Activated CD8-positive, alpha-beta memory T cell treated with anti-CD3 and anti-CD28 coated beads, Interleukin-2, amount 10 ng/mL, durations not matched to agents 7 days and 5 days (primary cell): Measurements from ENCODE around the gene RASA1. TPM values are rescaled to one million over a fixed set of nuclear protein-coding genes. Genes with fewer than 3 reads are reported as not detected.

Source experiments
- ATAC-seq: fragments of 150-1000 bp; cut with Tn5 transposase; one replicate; pipeline ENCODE4 v1.10.0; 2021; ENCODE audit warnings: moderate library complexity
- CTCF ChIA-PET: fragments of 350-600 bp; sonication (Branson Sonifier 250); formaldehyde crosslinking; loops from one replicate; lab custom pipeline; 2021; ENCODE audit warnings: antibody characterized with exemption; lab: Charles Lee
- DNase-seq: peaks from one replicate; pipeline ENCODE4 v3.0.0-alpha.2; 2020
- H3K27ac Mint-ChIP-seq: one replicate; pipeline ENCODE4 v1.8.0; 2021; ENCODE audit warnings: mild to moderate bottlenecking, mixed read lengths
- H3K27me3 Mint-ChIP-seq: one replicate; pipeline ENCODE4 v1.8.0; 2021; ENCODE audit warnings: mixed read lengths
- H3K36me3 Mint-ChIP-seq: one replicate; pipeline ENCODE4 v1.8.0; 2021; ENCODE audit warnings: mild to moderate bottlenecking, mixed read lengths
- H3K4me1 Mint-ChIP-seq: one replicate; pipeline ENCODE4 v1.8.0; 2021; ENCODE audit warnings: mixed read lengths
- H3K4me3 Mint-ChIP-seq: one replicate; pipeline ENCODE4 v1.8.0; 2021; ENCODE audit warnings: mild to moderate bottlenecking, moderate library complexity, mixed read lengths
- H3K9me3 Mint-ChIP-seq: one replicate; pipeline ENCODE4 v1.8.0; 2022; ENCODE audit warnings: low read depth, mixed read lengths
- total RNA-seq, 2 experiments: library from RNA; stranded (reverse); gene quantifications; one replicate each; pipeline ENCODE4 v1.2.3, GENCODE V29; 2021

The RASA1 gene
- total RNA-seq, 2 experiments from 2014 or later = 15.4 to 22.1 TPM

- Mint-ChIP-seq H3K36me3 (peaks cover 29% of the 10 kb centered on the region), H3K4me1 (peaks cover 4% of the 10 kb centered on the region), H3K4me3 (no peak overlapping the region), H3K27me3 (no peaks in the 10 kb centered on the region), H3K27ac (no peak overlapping the region), H3K9me3 (peaks cover 6% of the 10 kb centered on the region)
- DNase-seq (no peak), ATAC-seq (no peak)
- CTCF ChIA-PET = no interaction called here
Measured at GRCh38 chr5:87347841-87348240, 80.2 kb downstream of the RASA1 start.

- CTCF ChIA-PET = interaction anchor here (1.1 to 2.7 kb wide), 4 partner anchors 8 to 380 kb away, joined by 3 to 8 read pairs (median 5); partner anchors contain the start of gene RASA1
- DNase-seq = no peak
- no peak for ATAC-seq
- no peaks in the 10 kb centered on the region for H3K27me3 Mint-ChIP-seq
- H3K4me1 Mint-ChIP-seq = peaks cover 10% of the 10 kb centered on the region
- H3K4me3 Mint-ChIP-seq = no peak overlapping the region
- H3K9me3 Mint-ChIP-seq = no peaks in the 10 kb centered on the region
- no peak overlapping the region for H3K27ac Mint-ChIP-seq
- H3K36me3 Mint-ChIP-seq = peaks cover 33% of the 10 kb centered on the region
Measured at GRCh38 chr5:87354496-87354895, 86.8 kb downstream of the RASA1 start.

GRCh38 chr5:87359106-87359505 is 91.4 kb downstream of the RASA1 start:
- CTCF ChIA-PET = no interaction called here
- DNase-seq (no peak), ATAC-seq (no peak)
- Mint-ChIP-seq H3K36me3 (peaks cover 41% of the 10 kb centered on the region), H3K27ac (no peak overlapping the region), H3K4me3 (no peak overlapping the region), H3K27me3 (no peaks in the 10 kb centered on the region), H3K4me1 (peaks cover 15% of the 10 kb centered on the region), H3K9me3 (no peaks in the 10 kb centered on the region)

GRCh38 chr5:87360132-87360531 is 92.4 kb downstream of the RASA1 start:
- no peak overlapping the region for H3K4me3 Mint-ChIP-seq
- no peak for DNase-seq
- peaks cover 37% of the 10 kb centered on the region for H3K36me3 Mint-ChIP-seq
- no peak overlapping the region for H3K27ac Mint-ChIP-seq
- no peak for ATAC-seq
- no peaks in the 10 kb centered on the region for H3K9me3 Mint-ChIP-seq
- CTCF ChIA-PET = no interaction called here
- peaks cover 8% of the 10 kb centered on the region for H3K4me1 Mint-ChIP-seq
- no peaks in the 10 kb centered on the region for H3K27me3 Mint-ChIP-seq

GRCh38 chr5:87361031-87361445 is 93.4 kb downstream of the RASA1 start:
- Mint-ChIP-seq H3K27ac (no peak overlapping the region), H3K9me3 (no peaks in the 10 kb centered on the region), H3K27me3 (no peaks in the 10 kb centered on the region), H3K4me3 (no peak overlapping the region), H3K4me1 (peaks cover 8% of the 10 kb centered on the region), H3K36me3 (peaks cover 30% of the 10 kb centered on the region)
- no peak for DNase-seq
- CTCF ChIA-PET = no interaction called here
- no peak for ATAC-seq

GRCh38 chr5:87361536-87362213 is 94.0 kb downstream of the RASA1 start:
- no peaks in the 10 kb centered on the region for H3K9me3 Mint-ChIP-seq
- no peak overlapping the region for H3K4me3 Mint-ChIP-seq
- ATAC-seq (no peak), DNase-seq (no peak)
- no peaks in the 10 kb centered on the region for H3K27me3 Mint-ChIP-seq
- peaks cover 27% of the 10 kb centered on the region for H3K36me3 Mint-ChIP-seq
- CTCF ChIA-PET = interaction anchor here (0.5 kb wide), 1 partner anchor 102 kb away, joined by 3 read pairs; no protein-coding TSS in a partner anchor
- no peak overlapping the region for H3K27ac Mint-ChIP-seq
- H3K4me1 Mint-ChIP-seq = peaks cover 8% of the 10 kb centered on the region

GRCh38 chr5:87367243-87367642 is 99.6 kb downstream of the RASA1 start:
- no peak for ATAC-seq
- H3K4me1 Mint-ChIP-seq = no peaks in the 10 kb centered on the region
- no peak overlapping the region for H3K27ac Mint-ChIP-seq
- peaks cover 19% of the 10 kb centered on the region for H3K36me3 Mint-ChIP-seq
- H3K4me3 Mint-ChIP-seq = no peak overlapping the region
- DNase-seq = no peak
- H3K27me3 Mint-ChIP-seq = no peaks in the 10 kb centered on the region
- CTCF ChIA-PET = no interaction called here
- no peaks in the 10 kb centered on the region for H3K9me3 Mint-ChIP-seq

GRCh38 chr5:87368601-87369000 is 100.9 kb downstream of the RASA1 start:
- H3K36me3 Mint-ChIP-seq = peaks cover 25% of the 10 kb centered on the region
- ATAC-seq (no peak), DNase-seq (no peak)
- H3K27ac Mint-ChIP-seq = no peak overlapping the region
- CTCF ChIA-PET = no interaction called here
- H3K9me3 Mint-ChIP-seq = no peaks in the 10 kb centered on the region
- H3K4me1 Mint-ChIP-seq = no peaks in the 10 kb centered on the region
- H3K4me3 Mint-ChIP-seq = no peak overlapping the region
- H3K27me3 Mint-ChIP-seq = no peaks in the 10 kb centered on the region

- Mint-ChIP-seq H3K4me1 (no peaks in the 10 kb centered on the region), H3K27me3 (no peaks in the 10 kb centered on the region), H3K9me3 (no peaks in the 10 kb centered on the region), H3K27ac (no peak overlapping the region), H3K36me3 (peaks cover 26% of the 10 kb centered on the region), H3K4me3 (no peak overlapping the region)
- ATAC-seq (no peak), DNase-seq (no peak)
- CTCF ChIA-PET = no interaction called here
Measured at GRCh38 chr5:87369431-87369830, 101.7 kb downstream of the RASA1 start.

GRCh38 chr5:87372705-87373104 is 105.0 kb downstream of the RASA1 start:
- CTCF ChIA-PET = no interaction called here
- DNase-seq (no peak), ATAC-seq (no peak)
- Mint-ChIP-seq H3K36me3 (peaks cover 29% of the 10 kb centered on the region), H3K9me3 (no peaks in the 10 kb centered on the region), H3K27ac (no peak overlapping the region), H3K4me1 (no peaks in the 10 kb centered on the region), H3K27me3 (no peaks in the 10 kb centered on the region), H3K4me3 (no peak overlapping the region)

- CTCF ChIA-PET = no interaction called here
- ATAC-seq (no peak), DNase-seq (no peak)
- Mint-ChIP-seq H3K4me1 (no peaks in the 10 kb centered on the region), H3K27me3 (no peaks in the 10 kb centered on the region), H3K27ac (no peak overlapping the region), H3K9me3 (no peaks in the 10 kb centered on the region), H3K36me3 (peaks cover 29% of the 10 kb centered on the region), H3K4me3 (no peak overlapping the region)
Measured at GRCh38 chr5:87382224-87382623, 114.5 kb downstream of the RASA1 start.

GRCh38 chr5:87383216-87383615 is 115.5 kb downstream of the RASA1 start:
- Mint-ChIP-seq H3K4me1 (no peaks in the 10 kb centered on the region), H3K36me3 (peaks cover 32% of the 10 kb centered on the region), H3K9me3 (no peaks in the 10 kb centered on the region), H3K27me3 (no peaks in the 10 kb centered on the region), H3K27ac (no peak overlapping the region), H3K4me3 (no peak overlapping the region)
- CTCF ChIA-PET = interaction anchor here (1.1 to 1.5 kb wide), 3 partner anchors 9 to 29 kb away, joined by 4 read pairs; partner anchors contain the start of gene CCNH
- ATAC-seq = no peak
- no peak for DNase-seq

- no peaks in the 10 kb centered on the region for H3K9me3 Mint-ChIP-seq
- ATAC-seq (no peak), DNase-seq (no peak)
- H3K27ac Mint-ChIP-seq = no peak overlapping the region
- H3K36me3 Mint-ChIP-seq = peaks cover 45% of the 10 kb centered on the region
- H3K4me3 Mint-ChIP-seq = no peak overlapping the region
- H3K27me3 Mint-ChIP-seq = no peaks in the 10 kb centered on the region
- peaks cover 15% of the 10 kb centered on the region for H3K4me1 Mint-ChIP-seq
- CTCF ChIA-PET = interaction anchor here (1.0 kb wide), 1 partner anchor 9 kb away, joined by 3 read pairs; no protein-coding TSS in a partner anchor
Measured at GRCh38 chr5:87385802-87386201, 118.1 kb downstream of the RASA1 start.

GRCh38 chr5:87388129-87388528 is 120.4 kb downstream of the RASA1 start:
- H3K4me1 Mint-ChIP-seq = peaks cover 18% of the 10 kb centered on the region
- H3K27me3 Mint-ChIP-seq = no peaks in the 10 kb centered on the region
- peaks cover 58% of the 10 kb centered on the region for H3K36me3 Mint-ChIP-seq

More at GRCh38 chr5:87388129-87388528, 120.4 kb downstream of the RASA1 start:
- H3K4me3 Mint-ChIP-seq = no peak overlapping the region
- H3K9me3 Mint-ChIP-seq = no peaks in the 10 kb centered on the region
- no peak for DNase-seq
- ATAC-seq = no peak
- H3K27ac Mint-ChIP-seq = no peak overlapping the region
- CTCF ChIA-PET = interaction anchor here (0.8 to 0.9 kb wide), 2 partner anchors 9 kb away, joined by 3 read pairs; no protein-coding TSS in a partner anchor
